ENCODE results near the gene SUSD4. TPM values are rescaled to one million over a fixed set of nuclear protein-coding genes. Genes with fewer than 3 reads are reported as not detected.

SUSD4 gene
- total RNA-seq, 4 donors from 2014 or later: 1.1 to 3.3 (median 1.8) TPM

DNA sequence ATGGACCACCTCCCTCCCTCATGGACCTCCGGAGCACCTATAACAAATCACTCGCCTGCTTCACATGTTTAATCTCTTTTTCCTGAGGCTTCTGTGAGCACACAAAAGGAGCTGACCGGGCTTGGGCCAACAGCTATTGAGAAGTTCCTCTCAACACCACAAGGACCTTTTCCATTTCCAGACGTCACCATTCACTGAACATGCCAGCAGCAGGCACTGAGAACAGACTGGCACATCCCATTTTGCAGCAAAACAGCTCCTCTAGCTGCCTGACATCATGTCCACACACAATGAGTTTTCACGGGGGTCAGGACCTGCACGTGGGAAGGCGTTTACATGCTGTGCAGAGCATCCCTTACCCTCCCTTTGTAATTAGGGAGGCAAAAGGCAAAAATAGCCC is 11.0 kb downstream of the SUSD4 start:
- DNase-seq (ENCODE audit: extremely low spot score): no peak
- no peaks in the 10 kb centered on the region for H3K4me1 ChIP-seq
- no peaks in the 10 kb centered on the region for H3K36me3 ChIP-seq
- no peaks in the 10 kb centered on the region for H3K9me3 ChIP-seq
- H3K27ac ChIP-seq (replicated peaks in 1 of 4): no peak overlapping the region
- H3K4me3 ChIP-seq: no peak overlapping the region
- intact Hi-C loops (cut with DNase I): no loop called here
- WGBS: 58% methylated on average over 7 of the region's 7 CpGs
- TF ChIP-seq POLR2AphosphoS5 (IDR thresholded peaks at IDR 0.05) (no peak), EP300 (IDR thresholded peaks at IDR 0.05) (no peak), POLR2A (IDR thresholded peaks at IDR 0.05; ENCODE audit: low read depth) (no peak)
- TF ChIP-seq, protein P1, sequence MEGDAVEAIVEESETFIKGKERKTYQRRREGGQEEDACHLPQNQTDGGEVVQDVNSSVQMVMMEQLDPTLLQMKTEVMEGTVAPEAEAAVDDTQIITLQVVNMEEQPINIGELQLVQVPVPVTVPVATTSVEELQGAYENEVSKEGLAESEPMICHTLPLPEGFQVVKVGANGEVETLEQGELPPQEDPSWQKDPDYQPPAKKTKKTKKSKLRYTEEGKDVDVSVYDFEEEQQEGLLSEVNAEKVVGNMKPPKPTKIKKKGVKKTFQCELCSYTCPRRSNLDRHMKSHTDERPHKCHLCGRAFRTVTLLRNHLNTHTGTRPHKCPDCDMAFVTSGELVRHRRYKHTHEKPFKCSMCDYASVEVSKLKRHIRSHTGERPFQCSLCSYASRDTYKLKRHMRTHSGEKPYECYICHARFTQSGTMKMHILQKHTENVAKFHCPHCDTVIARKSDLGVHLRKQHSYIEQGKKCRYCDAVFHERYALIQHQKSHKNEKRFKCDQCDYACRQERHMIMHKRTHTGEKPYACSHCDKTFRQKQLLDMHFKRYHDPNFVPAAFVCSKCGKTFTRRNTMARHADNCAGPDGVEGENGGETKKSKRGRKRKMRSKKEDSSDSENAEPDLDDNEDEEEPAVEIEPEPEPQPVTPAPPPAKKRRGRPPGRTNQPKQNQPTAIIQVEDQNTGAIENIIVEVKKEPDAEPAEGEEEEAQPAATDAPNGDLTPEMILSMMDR (IDR thresholded peaks at IDR 0.05): no peak
- peaks cover 0 to 13% (median 0%) of the 10 kb centered on the region in 4 donors for H3K27me3 ChIP-seq

DNA sequence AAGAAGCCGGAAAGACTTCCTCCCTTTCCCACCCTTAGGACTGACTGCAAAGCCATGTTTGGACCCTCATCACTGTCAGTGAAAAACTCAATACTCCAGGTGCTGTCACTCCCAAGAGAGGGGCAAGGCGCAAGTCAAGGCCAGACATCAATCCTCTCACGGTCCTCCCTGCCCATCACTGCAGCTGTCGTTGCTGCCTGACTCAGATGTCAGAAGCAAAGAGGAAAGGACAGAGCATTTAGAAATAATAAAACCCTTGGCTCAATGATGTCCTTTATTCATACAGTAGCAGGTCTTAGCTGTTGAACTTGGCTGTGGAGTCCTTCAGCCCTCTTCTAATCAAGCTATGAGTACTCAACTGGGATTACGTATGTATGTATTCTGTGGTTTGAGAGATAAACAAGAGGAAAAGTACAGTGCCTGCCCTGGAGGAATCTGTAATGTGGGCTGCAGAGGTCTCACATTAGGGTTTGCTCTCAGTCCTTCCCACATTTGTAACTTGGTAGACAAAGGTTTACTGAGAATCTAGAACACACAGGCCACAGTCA is 13.5 kb downstream of the SUSD4 start:
- WGBS: 75% methylated on average over 5 of the region's 5 CpGs
- no peak for DNase-seq (ENCODE audit: extremely low spot score)
- Histone ChIP-seq H3K36me3 (no peaks in the 10 kb centered on the region), H3K4me1 (no peaks in the 10 kb centered on the region), H3K27ac (replicated peaks in 1 of 4) (no peak overlapping the region), H3K4me3 (no peak overlapping the region), H3K27me3 (peaks cover 0 to 13% (median 0%) of the 10 kb centered on the region in 4 donors), H3K9me3 (no peaks in the 10 kb centered on the region)
- TF ChIP-seq, protein P1 (IDR thresholded peaks at IDR 0.05): no peak
- TF ChIP-seq POLR2AphosphoS5 (IDR thresholded peaks at IDR 0.05) (no peak), EP300 (IDR thresholded peaks at IDR 0.05) (no peak)
- intact Hi-C loops (cut with DNase I): no loop called here

DNA sequence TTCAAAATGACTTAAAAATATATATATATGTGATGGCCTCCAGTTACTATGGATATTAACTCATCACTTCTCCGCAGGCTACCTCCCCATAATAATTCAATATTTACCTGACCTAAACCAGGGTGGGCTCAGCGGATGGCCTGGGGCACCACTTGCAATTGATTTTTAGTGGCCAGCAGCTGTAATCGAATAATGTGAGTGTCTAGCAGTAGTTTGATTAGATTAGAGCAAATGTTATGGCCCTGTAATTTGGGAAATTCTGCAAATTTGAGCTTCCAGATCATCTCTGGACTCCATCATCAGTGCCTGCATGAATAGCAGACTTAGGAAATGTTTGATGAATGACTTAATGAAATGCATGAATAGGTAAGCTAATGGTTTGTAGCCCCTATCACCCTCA is 14.7 kb downstream of the SUSD4 start:
- no peak for DNase-seq (ENCODE audit: extremely low spot score)
- TF ChIP-seq POLR2AphosphoS5 (IDR thresholded peaks at IDR 0.05) (no peak), POLR2A (IDR thresholded peaks at IDR 0.05; ENCODE audit: low read depth) (no peak), EP300 (IDR thresholded peaks at IDR 0.05) (no peak)
- TF ChIP-seq, protein P1 (IDR thresholded peaks at IDR 0.05): no peak
- Histone ChIP-seq H3K4me3 (no peak overlapping the region), H3K4me1 (no peaks in the 10 kb centered on the region), H3K27ac (replicated peaks in 1 of 4) (no peak overlapping the region), H3K27me3 (peaks cover 0 to 13% (median 0%) of the 10 kb centered on the region in 4 donors), H3K36me3 (no peaks in the 10 kb centered on the region), H3K9me3 (no peaks in the 10 kb centered on the region)
- 86% methylated on average over 3 of the region's 3 CpGs for WGBS
- intact Hi-C loops (cut with DNase I): no loop called here

DNA sequence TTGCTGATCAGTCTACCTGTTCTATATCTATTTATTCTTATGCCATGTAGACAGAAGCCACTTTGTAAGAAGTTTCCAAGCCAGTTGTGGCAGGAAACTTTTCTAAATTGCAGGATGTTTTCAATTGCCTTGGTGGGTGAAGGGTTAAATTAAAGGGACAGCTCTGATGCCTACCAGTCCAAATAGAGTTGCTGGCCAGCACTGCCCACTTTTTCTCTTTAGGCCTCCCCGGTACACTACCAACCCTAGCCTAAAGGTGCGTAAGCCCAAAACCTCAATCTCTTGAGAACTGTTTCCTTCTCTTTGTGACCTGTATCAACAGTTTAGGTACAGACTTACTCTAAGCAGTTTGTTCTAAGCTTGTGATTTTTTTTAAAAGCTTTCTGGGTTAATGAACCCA is 15.5 kb downstream of the SUSD4 start:
- Histone ChIP-seq H3K27me3 (peaks cover 0 to 13% (median 0%) of the 10 kb centered on the region in 4 donors), H3K27ac (replicated peaks in 1 of 4) (no peak overlapping the region), H3K4me1 (no peaks in the 10 kb centered on the region), H3K4me3 (no peak overlapping the region), H3K9me3 (no peaks in the 10 kb centered on the region), H3K36me3 (no peaks in the 10 kb centered on the region)
- TF ChIP-seq EP300 (IDR thresholded peaks at IDR 0.05): no peak
- TF ChIP-seq POLR2AphosphoS5 (IDR thresholded peaks at IDR 0.05): no peak
- TF ChIP-seq POLR2A (IDR thresholded peaks at IDR 0.05; ENCODE audit: low read depth): no peak
- TF ChIP-seq, protein P1 (IDR thresholded peaks at IDR 0.05): no peak
- 75% methylated on average over 2 of the region's 2 CpGs for WGBS
- no peak for DNase-seq (ENCODE audit: extremely low spot score)
- intact Hi-C loops (cut with DNase I): no loop called here

DNA sequence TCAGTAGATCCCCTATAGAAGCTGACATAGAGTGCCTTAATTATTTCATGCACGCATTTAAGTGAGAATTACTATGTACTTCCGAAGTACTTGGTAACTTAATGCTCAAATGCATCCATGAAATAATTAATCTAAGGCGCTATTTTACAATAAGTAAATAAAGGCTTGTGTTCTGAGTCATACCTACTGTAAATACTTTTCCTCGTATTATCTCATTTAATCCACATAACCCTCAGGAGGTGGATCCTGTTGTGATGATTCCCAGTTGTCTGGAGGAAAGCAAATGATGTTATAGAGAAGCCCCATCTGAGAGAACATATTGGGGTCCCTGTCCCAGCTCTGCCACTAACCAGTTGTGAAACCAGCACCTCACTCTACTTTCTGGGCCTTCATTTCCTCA is 16.4 kb downstream of the SUSD4 start:
- H3K4me3 ChIP-seq: no peak overlapping the region
- 93% methylated on average over 4 of the region's 4 CpGs for WGBS
- DNase-seq (ENCODE audit: extremely low spot score): no peak
- H3K4me1 ChIP-seq: no peaks in the 10 kb centered on the region
- peaks cover 0 to 9% (median 0%) of the 10 kb centered on the region in 4 donors for H3K27me3 ChIP-seq
- intact Hi-C loops (cut with DNase I): no loop called here
- no peaks in the 10 kb centered on the region for H3K9me3 ChIP-seq
- H3K27ac ChIP-seq (replicated peaks in 1 of 4): no peak overlapping the region
- no peaks in the 10 kb centered on the region for H3K36me3 ChIP-seq
- TF ChIP-seq POLR2A (IDR thresholded peaks at IDR 0.05; ENCODE audit: low read depth): no peak
- TF ChIP-seq EP300 (IDR thresholded peaks at IDR 0.05): no peak
- TF ChIP-seq POLR2AphosphoS5 (IDR thresholded peaks at IDR 0.05): no peak
- TF ChIP-seq, protein P1 (IDR thresholded peaks at IDR 0.05): no peak
